Measurements from ENCODE around the gene LARGE2. TPM values are rescaled to one million over a fixed set of nuclear protein-coding genes. Genes with fewer than 3 reads are reported as not detected.

LARGE2 gene
- total RNA-seq, 2 experiments from 2014 or later = 0.54 to 0.64 TPM

DNA sequence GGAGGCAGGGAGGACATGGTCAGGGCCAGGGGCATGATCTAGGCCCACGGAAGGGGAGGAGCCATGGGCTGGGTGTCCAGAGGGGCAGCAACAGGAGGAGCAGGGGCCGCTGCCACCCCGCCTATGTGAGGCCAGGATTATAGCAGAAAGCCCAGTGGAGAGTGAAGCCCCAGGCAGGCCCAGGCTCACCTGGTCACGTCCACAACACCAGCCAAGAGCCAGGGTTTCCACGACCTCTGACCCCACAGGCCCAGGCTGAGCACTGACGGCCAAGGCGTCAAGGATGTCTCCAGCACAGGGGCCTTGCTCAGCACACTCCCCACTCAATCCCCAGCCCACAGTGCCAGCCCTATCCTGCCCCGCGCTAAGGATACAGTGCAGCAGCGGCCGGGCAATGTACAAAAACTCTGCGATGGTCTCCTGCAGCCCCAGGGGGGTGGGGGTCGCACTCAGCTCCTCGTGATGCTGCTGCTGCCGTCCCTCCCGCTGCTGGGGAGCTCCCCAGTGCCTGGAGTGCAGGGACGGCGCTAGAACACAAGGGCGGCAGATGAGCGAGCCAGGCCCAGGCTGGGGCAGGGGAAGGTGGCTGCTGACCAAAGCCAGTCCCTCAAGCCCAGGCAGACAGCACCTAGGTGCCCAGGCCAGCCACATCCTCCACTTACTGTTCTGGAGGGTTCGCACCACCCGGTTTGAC is 8.4 kb upstream of the LARGE2 start:
- CTCF ChIA-PET = no interaction called here
- no peaks in the 10 kb centered on the region for H3K27me3 Mint-ChIP-seq
- H3K27ac Mint-ChIP-seq = no peak overlapping the region
- DNase-seq = no peak
- H3K4me1 Mint-ChIP-seq = peaks cover 32% of the 10 kb centered on the region
- no peak overlapping the region for H3K4me3 Mint-ChIP-seq
- peaks cover 13% of the 10 kb centered on the region for H3K36me3 Mint-ChIP-seq
- no peaks in the 10 kb centered on the region for H3K9me3 Mint-ChIP-seq (ENCODE audit: low read depth)
- ATAC-seq = no peak

DNA sequence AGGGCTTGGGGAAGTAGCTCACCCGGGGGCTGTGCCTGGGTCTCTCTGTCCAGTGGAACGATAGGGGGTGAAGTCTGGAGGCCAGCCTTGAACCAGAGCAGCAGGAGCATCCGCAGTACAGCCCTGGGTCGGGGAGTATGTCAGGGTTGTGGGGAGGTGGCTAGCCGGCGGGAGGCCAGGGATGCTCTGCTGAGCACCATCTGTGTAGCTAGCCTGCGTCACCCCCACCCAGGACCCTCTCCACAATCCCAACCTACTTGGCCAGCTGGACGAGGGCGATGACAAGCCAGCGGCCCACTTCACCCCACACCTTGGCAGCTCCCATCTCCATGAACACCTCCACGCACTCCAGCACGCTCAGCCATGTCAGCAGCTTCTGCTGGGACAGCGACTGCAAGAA is 7.0 kb upstream of the LARGE2 start:
- ATAC-seq = no peak
- Mint-ChIP-seq H3K4me3 (no peak overlapping the region), H3K27ac (no peak overlapping the region), H3K27me3 (no peaks in the 10 kb centered on the region), H3K9me3 (ENCODE audit: low read depth) (no peaks in the 10 kb centered on the region), H3K4me1 (peaks cover 39% of the 10 kb centered on the region), H3K36me3 (peaks cover 13% of the 10 kb centered on the region)
- CTCF ChIA-PET = no interaction called here
- no peak for DNase-seq

DNA sequence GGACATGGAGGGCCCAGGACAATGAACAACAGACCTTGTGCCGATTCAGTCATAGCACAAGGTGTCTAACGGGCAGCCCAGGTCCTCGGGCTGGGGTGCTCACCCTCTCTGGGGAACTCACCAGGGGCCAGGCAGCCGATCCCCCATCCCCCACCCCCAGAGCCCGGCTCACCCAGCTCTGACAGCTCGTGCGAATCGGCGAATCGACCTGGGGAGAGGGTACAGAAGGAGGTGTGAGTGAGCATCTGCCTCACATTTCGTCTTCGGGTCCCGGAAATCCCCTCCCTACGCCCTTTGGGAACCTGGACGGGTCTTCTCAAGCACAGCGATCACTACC is 5.2 kb upstream of the LARGE2 start:
- H3K27me3 Mint-ChIP-seq = peaks cover 6% of the 10 kb centered on the region
- ATAC-seq = no peak

DNA sequence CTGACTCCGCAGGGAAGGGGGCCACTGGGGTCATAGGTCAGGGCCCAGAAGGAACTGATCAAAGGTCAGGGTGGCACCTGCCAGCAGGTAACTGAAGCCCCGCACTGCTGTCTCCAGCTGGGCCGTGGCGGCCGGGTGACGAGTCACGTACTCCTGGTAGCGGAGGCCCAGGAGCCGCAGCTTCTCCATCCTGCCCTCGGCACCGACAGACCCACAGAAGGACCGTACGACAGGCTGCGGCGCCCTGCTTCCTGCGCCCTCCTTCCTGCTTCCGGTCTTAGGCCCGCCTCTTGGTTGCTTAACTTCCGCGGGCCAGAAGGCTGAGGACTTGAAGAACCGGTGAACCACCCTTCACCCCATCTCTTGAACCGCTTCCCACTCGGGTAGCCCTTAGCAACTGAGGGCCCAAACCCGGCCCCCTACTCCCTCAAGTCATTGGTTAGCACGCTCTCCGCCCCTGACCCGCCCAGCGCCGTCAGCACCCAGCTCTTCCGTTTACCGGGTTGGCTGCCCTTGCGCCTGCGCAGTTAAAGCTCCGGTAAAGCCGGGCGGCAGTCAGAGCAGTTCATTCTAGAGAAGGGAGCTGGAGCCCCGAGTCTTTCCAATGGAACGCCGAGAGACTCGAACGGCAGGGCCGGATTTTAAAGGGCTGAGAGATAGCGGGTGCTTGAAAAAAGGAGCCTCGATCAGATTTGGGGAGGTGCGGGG is 4.7 kb upstream of the LARGE2 start, which contains the start of gene PEX16:
Gene PEX16 (minus strand): TSS at position 255 of the 708 bp plus-strand sequence. CDS start 66 bp downstream, at position 189.
- peak within 1 kb of the TSS; percentile 94 for H3K27ac Mint-ChIP-seq
- peaks cover 6% of the 10 kb centered on the region for H3K27me3 Mint-ChIP-seq
- CTCF ChIA-PET = interaction anchor here (0.9 to 1.7 kb wide), 8 partner anchors 10 to 390 kb away, joined by 3 to 11 read pairs (median 3); no protein-coding TSS in a partner anchor
- peaks cover 39% of the 10 kb centered on the region for H3K4me1 Mint-ChIP-seq
- peak; percentile 98 for DNase-seq
- peak; percentile 91 for ATAC-seq
- H3K9me3 Mint-ChIP-seq (ENCODE audit: low read depth) = no peaks in the 10 kb centered on the region
- peaks cover 8% of the 10 kb centered on the region for H3K36me3 Mint-ChIP-seq
- peak within 1 kb of the TSS; percentile 92 for H3K4me3 Mint-ChIP-seq

More for the DNA sequence above, 5.2 kb upstream of the LARGE2 start:
- no peaks in the 10 kb centered on the region for H3K9me3 Mint-ChIP-seq (ENCODE audit: low read depth)
- H3K27ac Mint-ChIP-seq = peak overlapping the region; percentile 94
- H3K4me1 Mint-ChIP-seq = peaks cover 39% of the 10 kb centered on the region
- CTCF ChIA-PET = interaction anchor here (1.0 to 1.7 kb wide), 3 partner anchors 12 to 89 kb away, joined by 3 to 11 read pairs (median 11); no protein-coding TSS in a partner anchor
- H3K36me3 Mint-ChIP-seq = peaks cover 8% of the 10 kb centered on the region
- H3K4me3 Mint-ChIP-seq = peak overlapping the region; percentile 92
- DNase-seq = no peak

DNA sequence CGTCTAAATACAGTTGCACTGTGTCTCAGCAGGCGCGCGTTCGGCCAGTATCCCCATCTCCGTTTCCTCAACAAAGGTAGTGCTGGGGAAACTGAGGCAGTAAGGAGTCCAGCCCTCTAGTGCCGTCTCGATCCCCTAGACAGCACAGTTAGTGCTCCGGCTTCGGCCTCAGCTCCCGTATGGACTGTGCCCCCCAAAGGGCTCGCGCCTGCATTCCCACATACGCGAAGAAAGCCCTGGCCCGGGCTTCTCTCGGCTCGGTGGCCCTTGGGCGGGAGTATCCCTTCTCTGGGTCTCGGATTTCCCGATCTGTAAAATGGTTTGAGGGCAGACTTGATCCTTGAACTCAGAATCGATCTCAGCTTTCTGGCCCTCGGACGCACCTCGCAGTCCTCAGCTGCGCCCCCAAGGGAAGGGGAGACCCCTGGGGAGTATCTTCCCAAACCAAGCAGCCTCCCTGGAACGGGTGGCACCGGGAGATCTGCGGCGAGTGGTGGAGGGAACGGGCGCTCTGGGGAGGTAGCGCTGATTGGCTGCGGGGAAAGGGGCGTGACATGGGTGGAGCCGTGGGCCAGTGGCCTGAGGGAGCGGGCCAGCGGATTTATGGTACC is 4.0 kb upstream of the LARGE2 start:
- peak overlapping the region; percentile 92 for H3K4me3 Mint-ChIP-seq
- H3K27me3 Mint-ChIP-seq = peaks cover 9% of the 10 kb centered on the region
- H3K27ac Mint-ChIP-seq = peak overlapping the region; percentile 94
- DNase-seq = peak; percentile 84
- peak; percentile 38 for ATAC-seq
- H3K4me1 Mint-ChIP-seq = peaks cover 39% of the 10 kb centered on the region
- CTCF ChIA-PET = interaction anchor here (0.9 to 1.7 kb wide), 7 partner anchors 9 to 390 kb away, joined by 3 to 11 read pairs (median 3); no protein-coding TSS in a partner anchor
- no peaks in the 10 kb centered on the region for H3K9me3 Mint-ChIP-seq (ENCODE audit: low read depth)
- peaks cover 8% of the 10 kb centered on the region for H3K36me3 Mint-ChIP-seq

DNA sequence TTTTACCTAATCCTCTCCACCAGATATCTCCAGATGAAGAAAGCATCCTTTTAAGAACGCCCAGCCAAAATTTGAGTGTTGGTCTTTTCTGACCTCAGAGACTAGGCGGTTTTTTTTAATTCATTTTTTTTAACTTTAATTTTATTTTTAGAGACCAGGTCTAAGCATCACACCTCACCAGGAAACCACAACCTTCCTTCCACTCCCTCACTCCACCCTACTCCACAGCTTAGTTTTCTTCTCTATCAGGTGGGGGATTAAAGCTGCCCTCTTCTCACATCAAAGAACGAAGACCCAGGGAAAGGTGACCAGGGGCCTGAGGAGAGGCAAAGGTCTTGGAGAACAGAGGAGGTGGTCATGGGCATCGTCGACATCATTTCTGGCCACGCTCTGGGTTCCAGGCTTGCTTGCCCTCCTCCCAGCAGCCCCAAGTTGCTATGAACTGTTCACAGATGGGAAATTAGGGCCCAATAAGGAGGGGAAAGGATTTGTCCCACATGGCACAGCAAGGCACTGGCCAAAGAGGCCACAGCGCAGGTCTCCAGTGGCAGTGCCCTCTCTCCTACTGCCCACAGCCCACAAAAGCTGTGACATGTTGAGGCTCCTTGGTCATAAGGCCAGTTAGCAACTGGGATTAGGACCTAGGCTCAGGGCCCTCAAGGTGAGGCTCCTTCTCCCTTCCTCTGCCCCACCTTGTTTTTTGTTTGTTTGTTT is 3.3 kb upstream of the LARGE2 start:
- DNase-seq = no peak
- Mint-ChIP-seq H3K4me1 (peaks cover 36% of the 10 kb centered on the region), H3K4me3 (peak overlapping the region; percentile 92)

DNA sequence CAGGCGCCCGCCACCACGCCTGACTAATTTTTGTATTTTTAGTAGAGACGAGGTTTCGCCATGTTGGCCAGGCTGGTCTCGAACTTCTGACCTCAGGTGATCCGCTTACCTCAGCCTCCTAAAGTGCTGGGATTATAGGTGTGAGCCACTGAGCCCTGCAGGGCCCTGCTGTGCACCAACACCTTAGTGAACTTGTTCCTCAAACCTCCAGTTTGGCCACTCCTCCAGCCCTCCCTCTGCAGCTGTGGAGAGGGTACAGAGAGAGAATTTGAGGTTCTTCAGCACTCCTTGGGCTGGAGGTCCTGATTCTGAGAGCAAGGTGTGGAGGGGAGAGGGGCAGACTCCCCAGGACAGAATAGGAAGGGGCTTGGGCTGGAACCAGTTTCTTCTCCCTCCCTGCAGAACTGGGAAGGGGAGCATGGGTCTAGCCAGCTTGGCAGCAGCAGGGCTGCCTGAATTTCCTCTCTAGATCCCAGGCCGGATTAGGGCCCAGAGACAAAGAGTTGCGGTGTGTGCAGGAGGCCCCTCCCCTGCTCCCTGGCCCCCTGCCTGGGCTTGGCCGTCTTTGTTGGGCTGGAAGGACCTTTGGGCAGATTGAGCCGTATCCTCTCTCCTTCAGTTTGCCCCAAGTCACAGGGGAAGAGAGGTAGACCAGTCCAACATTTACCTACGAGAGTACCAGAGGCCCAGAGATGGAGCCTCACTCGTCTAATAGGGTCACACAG is 2.5 kb upstream of the LARGE2 start:
- Mint-ChIP-seq H3K27ac (peak overlapping the region; percentile 94), H3K27me3 (peaks cover 19% of the 10 kb centered on the region), H3K4me3 (no peak overlapping the region), H3K36me3 (peaks cover 3% of the 10 kb centered on the region), H3K4me1 (peaks cover 34% of the 10 kb centered on the region), H3K9me3 (ENCODE audit: low read depth) (no peaks in the 10 kb centered on the region)
- no peak for ATAC-seq
- no peak for DNase-seq
- CTCF ChIA-PET = interaction anchor here (0.6 to 1.3 kb wide), 2 partner anchors 110 to 830 kb away, joined by 3 read pairs; no protein-coding TSS in a partner anchor

More for the DNA sequence above, 3.3 kb upstream of the LARGE2 start:
- no peak for ATAC-seq
- Mint-ChIP-seq H3K9me3 (ENCODE audit: low read depth) (no peaks in the 10 kb centered on the region), H3K36me3 (peaks cover 6% of the 10 kb centered on the region), H3K27me3 (peaks cover 14% of the 10 kb centered on the region), H3K27ac (peak overlapping the region; percentile 94)
- CTCF ChIA-PET = interaction anchor here (0.6 to 1.7 kb wide), 6 partner anchors 10 to 831 kb away, joined by 3 to 11 read pairs (median 3); no protein-coding TSS in a partner anchor

DNA sequence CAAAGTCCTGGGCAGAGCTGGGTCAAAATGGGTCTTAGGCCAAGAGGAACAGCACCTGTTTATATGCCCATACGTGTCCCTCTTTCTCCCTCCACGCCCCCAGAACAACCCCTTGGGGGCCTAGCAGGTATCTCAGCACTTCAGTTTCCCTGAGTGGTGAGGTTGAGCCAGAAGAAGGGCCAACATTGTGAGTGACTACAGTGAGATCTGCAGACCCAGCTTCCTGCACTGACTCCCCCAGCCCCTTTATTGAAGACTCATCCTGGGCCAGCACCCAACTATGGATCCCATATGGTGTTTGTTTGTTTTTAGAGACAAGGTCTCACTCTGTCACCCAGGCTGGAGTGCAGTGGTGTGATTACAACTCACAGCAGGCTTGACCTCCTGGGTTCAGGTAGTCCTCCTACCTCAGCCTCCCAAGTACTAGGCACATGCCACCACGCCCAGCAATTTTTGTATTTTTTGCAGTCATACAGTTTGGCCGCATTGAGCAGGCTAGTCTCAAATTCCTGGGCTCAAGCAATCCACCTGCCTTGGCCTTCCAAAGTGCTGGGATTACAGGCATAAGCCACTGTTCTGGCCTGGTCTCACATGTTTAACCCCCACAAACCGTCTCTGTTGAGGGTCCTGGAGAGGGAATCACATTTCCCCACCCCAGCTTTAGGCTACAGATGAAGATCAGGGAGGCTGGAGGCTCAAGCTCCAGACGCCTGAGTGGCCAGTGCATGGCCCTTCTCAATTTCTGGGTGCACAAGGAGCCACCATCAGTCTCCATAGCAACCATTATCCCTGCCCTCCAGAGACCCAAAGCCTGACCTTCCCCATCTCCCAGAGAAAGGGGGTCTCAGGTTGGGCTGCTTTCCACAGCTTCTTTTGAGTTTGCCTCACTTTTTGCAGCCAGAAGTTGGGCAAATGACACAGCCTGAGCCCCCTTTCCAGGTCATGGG is 1.7 kb upstream of the LARGE2 start:
- Mint-ChIP-seq H3K36me3 (peaks cover 1% of the 10 kb centered on the region), H3K4me3 (no peak overlapping the region), H3K27ac (no peak overlapping the region), H3K27me3 (peaks cover 19% of the 10 kb centered on the region), H3K4me1 (peaks cover 28% of the 10 kb centered on the region), H3K9me3 (ENCODE audit: low read depth) (no peaks in the 10 kb centered on the region)
- CTCF ChIA-PET = interaction anchor here (1.3 kb wide), 1 partner anchor 111 kb away, joined by 3 read pairs; no protein-coding TSS in a partner anchor
- DNase-seq (no peak), ATAC-seq (no peak)

DNA sequence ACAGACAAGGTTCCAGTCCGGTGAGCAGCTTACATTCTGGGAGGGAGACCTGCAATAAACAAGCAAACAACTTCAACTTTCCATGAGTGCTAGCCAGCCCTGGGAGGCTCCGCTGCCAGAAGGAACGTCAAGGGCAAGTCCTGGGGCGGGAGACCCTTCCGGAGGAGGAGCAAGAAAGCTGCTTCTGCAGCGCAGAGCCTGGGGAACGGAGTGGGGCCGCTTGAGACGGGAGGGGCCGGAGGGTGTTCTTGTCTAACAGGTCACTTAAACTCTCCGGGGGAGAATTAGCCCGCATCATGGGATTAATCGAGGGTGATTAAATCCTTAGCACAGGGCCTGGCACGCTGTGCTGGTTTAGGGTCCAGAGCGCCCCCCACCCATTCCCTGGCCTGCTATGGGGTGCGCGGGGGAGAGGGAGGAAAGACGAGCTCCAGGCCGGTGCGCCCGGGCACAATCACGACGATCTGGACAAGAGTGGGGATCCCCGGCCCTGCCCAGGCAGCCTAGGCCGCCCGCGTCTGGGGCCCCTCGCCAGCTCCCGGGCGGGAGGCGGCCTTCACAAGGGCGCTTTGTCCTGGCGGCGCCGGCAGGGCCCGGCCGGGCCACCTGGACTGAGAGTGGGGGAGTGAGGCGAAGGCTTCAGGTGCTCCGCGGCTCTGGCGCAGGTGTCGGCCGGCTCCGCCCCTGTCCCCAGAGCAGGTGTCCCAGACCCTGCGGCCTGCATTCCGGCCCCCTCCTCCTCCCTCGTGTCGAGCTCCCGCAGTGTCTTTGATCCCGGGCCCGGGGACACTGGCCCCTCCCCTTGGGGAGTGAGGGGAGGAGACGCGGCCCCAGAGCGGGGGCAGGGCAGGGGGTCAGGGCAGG is 663 bp upstream of the LARGE2 start:
- no peak for ATAC-seq
- CTCF ChIA-PET = no interaction called here
- peaks cover 19% of the 10 kb centered on the region for H3K4me1 Mint-ChIP-seq
- H3K4me3 Mint-ChIP-seq = no peak overlapping the region
- no peaks in the 10 kb centered on the region for H3K36me3 Mint-ChIP-seq
- DNase-seq = no peak
- no peaks in the 10 kb centered on the region for H3K9me3 Mint-ChIP-seq (ENCODE audit: low read depth)
- H3K27ac Mint-ChIP-seq = no peak overlapping the region
- H3K27me3 Mint-ChIP-seq = peaks cover 19% of the 10 kb centered on the region

DNA sequence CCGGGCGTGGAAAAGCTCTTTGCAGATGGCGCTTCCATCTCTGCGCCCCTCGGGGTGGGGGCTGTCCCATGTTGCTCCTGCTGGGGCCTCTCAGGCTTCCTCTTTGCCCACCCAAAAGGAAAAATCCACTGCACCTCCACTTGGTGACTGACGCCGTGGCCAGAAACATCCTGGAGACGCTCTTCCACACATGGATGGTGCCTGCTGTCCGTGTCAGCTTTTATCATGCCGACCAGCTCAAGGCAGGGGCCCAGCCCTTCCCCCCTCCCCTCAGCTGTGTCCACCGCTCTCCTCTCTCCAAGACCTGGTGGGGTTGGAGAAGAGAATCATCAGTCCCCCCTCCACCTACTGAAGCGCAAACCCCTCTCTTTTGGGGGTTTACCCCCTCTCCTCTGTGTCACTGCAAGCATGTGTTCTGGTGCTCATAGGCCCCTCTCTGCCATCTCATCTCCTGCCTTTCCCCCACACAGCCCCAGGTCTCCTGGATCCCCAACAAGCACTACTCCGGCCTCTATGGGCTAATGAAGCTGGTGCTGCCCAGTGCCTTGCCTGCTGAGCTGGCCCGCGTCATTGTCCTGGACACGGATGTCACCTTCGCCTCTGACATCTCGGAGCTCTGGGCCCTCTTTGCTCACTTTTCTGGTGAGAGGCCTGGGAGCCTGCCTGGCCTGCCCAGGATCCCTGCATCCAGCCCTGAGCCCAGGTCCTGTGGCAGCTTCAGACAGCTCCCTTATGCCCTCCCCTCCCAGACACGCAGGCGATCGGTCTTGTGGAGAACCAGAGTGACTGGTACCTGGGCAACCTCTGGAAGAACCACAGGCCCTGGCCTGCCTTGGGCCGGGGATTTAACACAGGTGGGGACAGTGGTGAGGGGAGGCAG is 1.8 kb downstream of the LARGE2 start:
- Mint-ChIP-seq H3K27me3 (peaks cover 19% of the 10 kb centered on the region), H3K36me3 (no peaks in the 10 kb centered on the region), H3K27ac (no peak overlapping the region), H3K9me3 (ENCODE audit: low read depth) (no peaks in the 10 kb centered on the region), H3K4me3 (no peak overlapping the region), H3K4me1 (peaks cover 23% of the 10 kb centered on the region)
- ATAC-seq (no peak), DNase-seq (no peak)
- CTCF ChIA-PET = interaction anchor here (0.8 to 1.5 kb wide), 2 partner anchors 26 to 153 kb away, joined by 3 read pairs; no protein-coding TSS in a partner anchor

Measured in activated CD8-positive, alpha-beta memory T cell treated with anti-CD3 and anti-CD28 coated beads, Interleukin-2, amount 10 ng/mL, durations not matched to agents 7 days and 5 days (primary cell).